GM18526 (cell line): ENCODE measurements around the gene NFASC.

Experiments used
- POLR2A ChIP-seq: IDR thresholded peaks from 3 replicates; pipeline ENCODE4 v1.6.1; 2011; ENCODE audit not compliant: insufficient read length; ENCODE audit errors: extremely low read depth

Gene NFASC

GRCh38 chr1:204945565-204945977 is 74.9 kb downstream of the NFASC start:
- TF ChIP-seq POLR2A: no peak

- no peak for TF ChIP-seq POLR2A
Measured at GRCh38 chr1:204946640-204947039, 76.0 kb downstream of the NFASC start.

GRCh38 chr1:204947338-204947737 is 76.7 kb downstream of the NFASC start:
- no peak for TF ChIP-seq POLR2A

GRCh38 chr1:204947747-204948146 is 77.1 kb downstream of the NFASC start:
- TF ChIP-seq POLR2A: no peak

- TF ChIP-seq POLR2A: no peak
Measured at GRCh38 chr1:204950353-204951001, 79.8 kb downstream of the NFASC start.

GRCh38 chr1:204958317-204959307 is 88.0 kb downstream of the NFASC start:
- no peak for TF ChIP-seq POLR2A

GRCh38 chr1:204959374-204959773 is 88.7 kb downstream of the NFASC start:
- no peak for TF ChIP-seq POLR2A

- TF ChIP-seq POLR2A: no peak
Measured at GRCh38 chr1:204959836-204960235, 89.2 kb downstream of the NFASC start.

GRCh38 chr1:204960306-204961125 is 89.9 kb downstream of the NFASC start:
- TF ChIP-seq POLR2A: no peak

GRCh38 chr1:204961765-204962419 is 91.2 kb downstream of the NFASC start:
- TF ChIP-seq POLR2A: no peak

- TF ChIP-seq POLR2A: no peak
Measured at GRCh38 chr1:204962742-204963632, 92.3 kb downstream of the NFASC start.

GRCh38 chr1:204967451-204967850 is 96.8 kb downstream of the NFASC start:
- no peak for TF ChIP-seq POLR2A

GRCh38 chr1:204968135-204968534 is 97.5 kb downstream of the NFASC start:
- TF ChIP-seq POLR2A: no peak

- no peak for TF ChIP-seq POLR2A
Measured at GRCh38 chr1:204968951-204969350, 98.3 kb downstream of the NFASC start.
